Dermis blood vessel endothelial cell (primary cell): Measurements from ENCODE around the gene HBM. TPM values are rescaled to one million over a fixed set of nuclear protein-coding genes. Genes with fewer than 3 reads are reported as not detected.
"Not testable (repeated sequence)": the region's sequence is repeated elsewhere in the genome, so short reads cannot be mapped to it uniquely, and the experiment has no call there.

Experiments used
- DNase-seq: peaks from one replicate; pipeline ENCODE4 v3.0.0; 2010
- total RNA-seq: library from RNA; depleted of rRNA; stranded (reverse); fragments of >200 nt; gene quantifications from 2 replicates; pipeline ENCODE4 v1.2.3, GENCODE V29; 2014

Gene HBM
- total RNA-seq, 1 donor from 2014 or later = not detected

DNA sequence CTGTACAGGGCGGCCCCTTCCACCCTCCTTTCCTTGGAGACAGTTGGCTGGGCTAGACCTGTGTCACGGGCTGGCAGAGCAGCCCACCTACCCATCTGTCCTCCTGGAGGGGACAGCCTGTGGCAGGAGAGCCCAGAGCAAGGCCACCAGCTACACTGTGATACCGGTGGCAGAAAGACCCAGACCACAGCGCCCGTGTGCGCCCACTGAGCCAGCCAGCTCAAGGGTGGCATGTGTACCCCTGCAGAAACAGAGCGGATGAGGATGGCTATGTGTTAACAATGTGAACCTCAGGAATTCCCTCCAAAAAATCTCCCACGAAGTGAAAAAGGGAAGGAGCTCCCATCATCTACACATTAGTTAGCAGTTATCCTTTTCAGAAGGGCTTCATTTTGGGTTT lies 21.6 kb downstream of the HBM start:
- DNase-seq = no peak

GRCh38 chr16:188674-189073 lies 22.9 kb downstream of the HBM start:
- no peak for DNase-seq

- DNase-seq = no peak
Measured at GRCh38 chr16:189604-190186, 23.9 kb downstream of the HBM start.

GRCh38 chr16:191831-192230 lies 26.1 kb downstream of the HBM start:
- no peak for DNase-seq

- no peak for DNase-seq
Measured at GRCh38 chr16:192686-193085, 26.9 kb downstream of the HBM start.

DNA sequence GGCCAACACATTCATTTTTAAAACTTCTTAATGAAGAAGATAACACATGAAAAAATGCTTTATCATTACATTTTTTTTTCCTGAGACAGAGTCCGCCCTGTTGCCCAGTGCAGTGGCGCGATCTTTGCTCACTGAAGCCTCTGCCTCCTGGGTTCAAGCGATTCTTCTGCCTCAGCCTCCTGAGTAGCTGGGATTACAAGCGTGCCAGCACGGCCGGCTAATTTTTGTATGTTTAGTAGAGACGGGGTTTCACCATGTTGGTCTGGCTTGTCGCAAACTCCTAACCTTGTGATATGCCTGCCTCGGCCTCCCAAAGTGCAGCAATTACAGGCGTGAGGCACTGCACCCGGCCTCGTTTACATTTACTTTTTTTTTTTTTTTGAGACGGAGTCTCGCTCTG lies 27.7 kb downstream of the HBM start:
- no peak for DNase-seq

DNA sequence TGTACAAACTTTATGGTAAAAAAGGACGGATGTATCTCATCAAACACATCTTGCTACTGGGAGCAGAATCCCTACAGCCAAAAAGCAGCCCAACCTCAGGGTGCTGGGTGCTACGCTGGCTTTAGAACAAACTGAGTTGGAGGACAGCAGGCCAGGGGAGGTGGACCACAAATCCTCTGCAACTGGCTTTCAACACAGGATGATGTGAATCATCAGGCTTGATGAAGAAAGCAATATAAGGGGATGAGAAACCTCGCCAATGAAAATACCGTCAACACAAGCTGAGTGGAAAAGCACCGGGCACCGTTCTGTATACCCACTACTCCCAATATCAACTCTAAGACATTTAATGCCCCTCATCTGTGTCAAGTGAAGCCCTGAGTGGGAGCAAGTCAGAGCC lies 28.7 kb downstream of the HBM start:
- DNase-seq = no peak

DNA sequence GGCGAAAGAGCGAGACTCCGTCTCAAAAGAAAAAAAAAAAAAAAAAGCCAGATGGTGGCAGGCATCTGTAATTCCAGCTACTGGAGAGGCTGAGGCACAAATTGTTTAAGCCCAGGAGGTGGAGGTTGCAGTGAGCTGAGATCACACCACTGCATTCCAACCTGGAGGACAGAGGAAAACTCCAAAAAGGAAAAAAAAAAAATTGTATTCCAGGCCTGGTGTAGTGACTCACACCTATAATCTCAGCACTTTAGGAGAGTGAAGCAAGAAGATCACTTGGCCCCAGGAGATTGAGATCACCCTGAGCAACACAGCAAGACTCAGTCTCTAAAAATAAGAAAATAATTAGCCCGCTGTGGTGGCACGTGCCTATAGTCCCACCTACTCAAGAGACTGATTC lies 34.6 kb downstream of the HBM start:
- no peak for DNase-seq

- no peak for DNase-seq
Measured at GRCh38 chr16:203246-203645, 37.5 kb downstream of the HBM start.

DNA sequence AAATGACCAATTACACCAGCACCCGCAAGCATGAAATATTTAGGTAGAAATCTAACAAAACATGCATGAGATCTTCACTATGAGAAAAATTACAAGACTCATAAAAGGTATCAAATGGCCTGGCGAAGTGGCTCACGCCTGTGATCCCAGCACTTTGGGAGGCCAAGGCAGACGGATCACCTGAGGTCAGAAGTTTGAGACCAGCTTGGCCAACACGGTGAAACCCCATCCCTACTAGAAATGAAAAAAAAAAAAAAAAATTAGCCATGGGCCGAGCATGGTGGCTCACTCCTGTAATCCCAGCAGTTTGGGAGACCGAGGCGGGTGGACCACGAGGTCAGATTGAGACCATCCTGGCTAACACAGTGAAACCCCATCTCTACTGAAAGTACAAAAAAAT lies 38.3 kb downstream of the HBM start:
- not testable (repeated sequence) for DNase-seq

DNA sequence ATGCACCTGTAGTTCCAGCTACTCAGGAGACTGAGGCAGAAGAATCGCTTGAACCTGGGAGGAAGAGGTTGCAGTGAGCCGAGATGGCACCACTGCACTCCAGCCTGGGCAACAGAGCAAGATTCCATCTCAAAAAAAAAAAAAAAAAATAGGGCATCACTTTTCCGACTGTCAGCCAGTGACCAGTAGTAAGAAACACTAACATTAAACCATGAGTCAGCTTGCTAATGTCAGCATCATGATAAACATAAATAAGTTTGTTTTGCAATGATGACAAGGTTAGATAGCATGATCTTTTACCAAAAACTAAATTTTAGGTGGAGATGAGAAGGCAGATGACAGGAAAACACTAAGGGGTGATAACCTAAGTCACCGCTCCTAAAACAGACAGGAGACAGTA lies 43.6 kb downstream of the HBM start:
- DNase-seq = not testable (repeated sequence)

DNA sequence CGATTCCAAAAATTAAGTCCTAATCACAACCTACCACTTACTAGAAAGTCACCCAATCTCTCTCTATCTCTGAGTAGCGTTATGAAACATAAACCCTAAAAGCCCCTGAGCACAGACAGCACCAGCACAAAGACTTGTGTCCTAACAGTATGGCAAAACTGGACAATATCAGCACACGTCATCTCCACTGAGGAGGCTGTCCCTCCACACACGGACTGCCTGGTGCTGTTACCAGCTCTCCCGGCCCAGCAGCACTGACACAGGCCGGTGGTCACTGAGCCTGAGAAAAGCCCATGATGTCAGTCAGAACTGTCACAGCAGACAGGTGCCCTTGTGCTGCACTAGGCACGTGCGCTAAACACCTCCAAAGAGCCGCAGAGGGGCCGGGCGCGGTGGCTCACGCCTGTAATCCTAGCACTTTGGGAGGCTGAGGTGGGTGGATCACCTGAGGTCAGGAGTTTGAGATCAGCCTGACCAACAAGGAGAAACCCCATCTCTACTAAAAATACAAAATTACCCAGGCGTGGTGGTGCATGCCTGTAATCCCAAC lies 45.9 kb downstream of the HBM start:
- not testable (repeated sequence) for DNase-seq

- DNase-seq = no peak
Measured at GRCh38 chr16:212999-213398, 47.2 kb downstream of the HBM start.

Other genes starting within 250 kb of the HBM start
- gene POLR3K, start 112.4 kb upstream of the HBM start, total RNA-seq = 6.3 and 6.6 TPM in 2 replicates
- 17.9 and 25.9 TPM in 2 replicates for gene SNRNP25, start 112.2 kb upstream of the HBM start, total RNA-seq
- gene RHBDF1, start 93.3 kb upstream of the HBM start, total RNA-seq = 30.1 and 32.1 TPM in 2 replicates
- 121 and 199 TPM in 2 replicates for gene MPG, start 87.8 kb upstream of the HBM start, total RNA-seq
- gene NPRL3, start 27.3 kb upstream of the HBM start, total RNA-seq = 9.5 and 17.8 TPM in 2 replicates
- not detected in 2 replicates for gene HBZ, start 13.3 kb upstream of the HBM start, total RNA-seq
- 0.42 TPM in 1 of 2 replicates, not detected in the other for gene HBA2, start 6.9 kb downstream of the HBM start, total RNA-seq
- gene HBA1, start 10.7 kb downstream of the HBM start, total RNA-seq = not detected in 2 replicates
- 0.34 TPM in 1 of 2 replicates, not detected in the other for gene HBQ1, start 14.5 kb downstream of the HBM start, total RNA-seq
- gene LUC7L, start 63.5 kb downstream of the HBM start, total RNA-seq = 30.9 and 55.5 TPM in 2 replicates
- gene FAM234A, start 68.8 kb downstream of the HBM start, total RNA-seq = 59.2 and 76.1 TPM in 2 replicates
- 0.19 and 0.68 TPM in 2 replicates for gene RGS11, start 110.0 kb downstream of the HBM start, total RNA-seq
- gene ARHGDIG, start 114.6 kb downstream of the HBM start, total RNA-seq = 1.2 TPM in 1 of 2 replicates, not detected in the other
- 0.34 TPM in 1 of 2 replicates, not detected in the other for gene PDIA2, start 117.2 kb downstream of the HBM start, total RNA-seq
- 28.2 and 31.9 TPM in 2 replicates for gene AXIN1, start 186.7 kb downstream of the HBM start, total RNA-seq
- 85.9 and 103 TPM in 2 replicates for gene MRPL28, start 204.6 kb downstream of the HBM start, total RNA-seq
- gene PGAP6, start 216.0 kb downstream of the HBM start, total RNA-seq = 98.2 and 132 TPM in 2 replicates
- 42.2 and 55.7 TPM in 2 replicates for gene NME4, start 231.2 kb downstream of the HBM start, total RNA-seq
- 13.4 and 17.5 TPM in 2 replicates for gene DECR2, start 235.9 kb downstream of the HBM start, total RNA-seq